ENCODE measurements around the gene NEU4.
"Not testable (repeated sequence)": the region's sequence is repeated elsewhere in the genome, so short reads cannot be mapped to it uniquely, and the experiment has no call there.

The NEU4 gene

GRCh38 chr2:241795021-241795999 lies 13.7 kb upstream of the NEU4 start:
- Histone ChIP-seq H3K27ac (ENCODE audit: low read depth, low read length, severe bottlenecking) (no peak overlapping the region), H3K36me3 (ENCODE audit: control insufficient read depth, insufficient read depth, low read length) (no peaks in the 10 kb centered on the region), H3K4me3 (ENCODE audit: extremely low read depth, insufficient read depth, low read length, poor library complexity, severe bottlenecking) (no peak overlapping the region), H3K4me1 (ENCODE audit: control insufficient read depth, insufficient read depth, low read length, poor library complexity, severe bottlenecking) (no peaks in the 10 kb centered on the region), H3K9me3 (ENCODE audit: control insufficient read depth, low read length) (peaks cover 8% of the 10 kb centered on the region)
- 91 to 93% methylated on average over 27 of the region's 31 CpGs for WGBS, 2 experiments (ENCODE audit: insufficient coverage in 2 of 2)

- Histone ChIP-seq H3K27ac (ENCODE audit: low read depth, low read length, severe bottlenecking) (no peak overlapping the region), H3K9me3 (ENCODE audit: control insufficient read depth, low read length) (peaks cover 1% of the 10 kb centered on the region), H3K4me1 (ENCODE audit: control insufficient read depth, insufficient read depth, low read length, poor library complexity, severe bottlenecking) (no peaks in the 10 kb centered on the region), H3K36me3 (ENCODE audit: control insufficient read depth, insufficient read depth, low read length) (no peaks in the 10 kb centered on the region), H3K4me3 (ENCODE audit: extremely low read depth, insufficient read depth, low read length, poor library complexity, severe bottlenecking) (no peak overlapping the region)
- 96% methylated on average over 12 to 13 of the region's 13 CpGs for WGBS, 2 experiments (ENCODE audit: insufficient coverage in 2 of 2)
Measured at GRCh38 chr2:241796209-241796608, 12.8 kb upstream of the NEU4 start.

GRCh38 chr2:241796610-241797138 lies 12.3 kb upstream of the NEU4 start:
- WGBS, 2 experiments (ENCODE audit: insufficient coverage in 2 of 2), result 93% methylated on average over 6 to 12 of the region's 13 CpGs
- Histone ChIP-seq H3K9me3 (ENCODE audit: control insufficient read depth, low read length) (no peaks in the 10 kb centered on the region), H3K27ac (ENCODE audit: low read depth, low read length, severe bottlenecking) (no peak overlapping the region), H3K4me3 (ENCODE audit: extremely low read depth, insufficient read depth, low read length, poor library complexity, severe bottlenecking) (no peak overlapping the region), H3K36me3 (ENCODE audit: control insufficient read depth, insufficient read depth, low read length) (no peaks in the 10 kb centered on the region), H3K4me1 (ENCODE audit: control insufficient read depth, insufficient read depth, low read length, poor library complexity, severe bottlenecking) (no peaks in the 10 kb centered on the region)

GRCh38 chr2:241797441-241798080 lies 11.4 kb upstream of the NEU4 start:
- no peaks in the 10 kb centered on the region for H3K9me3 ChIP-seq (ENCODE audit: control insufficient read depth, low read length)
- no peaks in the 10 kb centered on the region for H3K36me3 ChIP-seq (ENCODE audit: control insufficient read depth, insufficient read depth, low read length)
- no peak overlapping the region for H3K4me3 ChIP-seq (ENCODE audit: extremely low read depth, insufficient read depth, low read length, poor library complexity, severe bottlenecking)
- no peak overlapping the region for H3K27ac ChIP-seq (ENCODE audit: low read depth, low read length, severe bottlenecking)
- no peaks in the 10 kb centered on the region for H3K4me1 ChIP-seq (ENCODE audit: control insufficient read depth, insufficient read depth, low read length, poor library complexity, severe bottlenecking)
- 85 to 89% methylated on average over 16 to 18 of the region's 19 CpGs for WGBS, 2 experiments (ENCODE audit: insufficient coverage in 2 of 2)

- H3K4me3 ChIP-seq (ENCODE audit: extremely low read depth, insufficient read depth, low read length, poor library complexity, severe bottlenecking), result no peak overlapping the region
- H3K9me3 ChIP-seq (ENCODE audit: control insufficient read depth, low read length), result no peaks in the 10 kb centered on the region
- no peak overlapping the region for H3K27ac ChIP-seq (ENCODE audit: low read depth, low read length, severe bottlenecking)
- 91 to 92% methylated on average over 9 of the region's 14 CpGs for WGBS, 2 experiments (ENCODE audit: insufficient coverage in 2 of 2)
- H3K36me3 ChIP-seq (ENCODE audit: control insufficient read depth, insufficient read depth, low read length), result no peaks in the 10 kb centered on the region
- H3K4me1 ChIP-seq (ENCODE audit: control insufficient read depth, insufficient read depth, low read length, poor library complexity, severe bottlenecking), result no peaks in the 10 kb centered on the region
Measured at GRCh38 chr2:241798081-241798630, 10.8 kb upstream of the NEU4 start.

GRCh38 chr2:241798631-241799521 lies 10.1 kb upstream of the NEU4 start:
- no peaks in the 10 kb centered on the region for H3K9me3 ChIP-seq (ENCODE audit: control insufficient read depth, low read length)
- H3K36me3 ChIP-seq (ENCODE audit: control insufficient read depth, insufficient read depth, low read length), result no peaks in the 10 kb centered on the region
- 92 to 97% methylated on average over 12 of the region's 21 CpGs for WGBS, 2 experiments (ENCODE audit: insufficient coverage in 2 of 2)
- H3K4me1 ChIP-seq (ENCODE audit: control insufficient read depth, insufficient read depth, low read length, poor library complexity, severe bottlenecking), result no peaks in the 10 kb centered on the region
- no peak overlapping the region for H3K4me3 ChIP-seq (ENCODE audit: extremely low read depth, insufficient read depth, low read length, poor library complexity, severe bottlenecking)
- H3K27ac ChIP-seq (ENCODE audit: low read depth, low read length, severe bottlenecking), result no peak overlapping the region

DNA sequence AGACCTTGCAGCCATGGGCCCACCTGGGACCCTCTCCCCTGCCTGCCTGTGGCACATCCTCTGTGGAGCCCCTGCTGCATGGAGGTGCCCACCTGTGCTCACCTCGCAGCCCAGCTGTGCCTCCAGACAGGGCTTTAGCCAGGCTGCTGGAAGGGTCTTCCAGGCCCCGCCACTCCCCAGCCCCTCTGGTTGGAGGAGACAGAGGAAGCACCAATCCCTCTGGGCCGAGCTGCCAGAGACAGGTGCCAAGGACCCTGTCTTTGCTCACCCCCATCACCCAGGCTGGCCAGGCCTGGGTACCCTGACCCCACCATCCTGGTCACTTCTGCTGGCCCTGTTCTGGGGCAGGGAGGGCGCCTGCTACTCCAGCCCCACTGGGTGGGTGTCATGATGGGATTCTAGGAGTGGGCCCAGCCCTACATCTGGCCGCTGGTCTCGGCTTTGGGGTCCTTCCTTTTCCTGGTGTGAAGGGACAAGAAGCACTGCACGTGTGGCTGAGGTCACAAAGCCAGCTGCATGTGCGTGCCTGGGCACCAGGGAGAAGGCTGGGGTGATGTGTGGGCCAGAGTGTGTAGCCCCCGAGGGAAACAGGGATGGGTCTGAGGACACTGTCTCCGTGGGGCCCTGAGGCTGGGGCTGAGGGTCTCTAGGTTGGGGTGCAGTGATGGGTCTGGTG lies 9.3 kb upstream of the NEU4 start:
- Histone ChIP-seq H3K36me3 (ENCODE audit: control insufficient read depth, insufficient read depth, low read length) (no peaks in the 10 kb centered on the region), H3K9me3 (ENCODE audit: control insufficient read depth, low read length) (no peaks in the 10 kb centered on the region), H3K27ac (ENCODE audit: low read depth, low read length, severe bottlenecking) (no peak overlapping the region), H3K4me3 (ENCODE audit: extremely low read depth, insufficient read depth, low read length, poor library complexity, severe bottlenecking) (no peak overlapping the region), H3K4me1 (ENCODE audit: control insufficient read depth, insufficient read depth, low read length, poor library complexity, severe bottlenecking) (peaks cover 6% of the 10 kb centered on the region)
- WGBS, 2 experiments (ENCODE audit: insufficient coverage in 2 of 2), result 89% methylated on average over 5 to 8 of the region's 10 CpGs

DNA sequence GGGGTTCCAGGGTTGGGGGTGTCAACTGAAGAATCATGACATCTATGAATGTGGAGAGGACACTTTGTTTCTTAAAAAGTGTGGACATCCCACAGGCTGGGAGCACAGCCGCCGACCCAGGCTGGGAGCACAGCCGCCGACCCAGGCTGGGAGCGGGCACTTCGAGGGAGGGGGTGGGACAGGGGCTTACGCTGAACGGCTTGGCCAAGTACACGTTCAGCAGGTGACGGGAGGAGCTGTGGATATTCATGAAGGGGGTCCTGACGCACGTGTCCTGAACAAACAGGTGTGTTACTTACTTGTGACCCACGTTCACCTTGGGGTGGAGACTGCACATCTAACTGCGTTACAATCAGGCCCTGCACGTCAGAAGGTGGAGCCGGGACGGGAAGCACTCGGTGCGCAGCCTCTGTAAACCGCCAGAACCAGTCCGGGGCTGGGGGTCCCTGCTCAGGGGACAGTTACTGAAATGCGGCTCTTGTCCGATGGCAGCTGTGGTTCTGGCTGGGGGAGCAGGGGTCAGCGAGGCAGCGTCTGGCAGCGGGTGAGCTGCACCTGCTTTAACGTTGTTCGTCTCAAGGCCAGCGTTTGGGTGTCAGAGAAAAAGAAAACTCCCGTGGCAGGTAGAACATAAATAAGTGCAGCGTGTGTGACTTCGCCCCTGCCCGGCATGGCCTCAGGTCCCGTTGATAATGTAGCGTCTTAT lies 8.6 kb upstream of the NEU4 start:
- WGBS, 2 experiments (ENCODE audit: insufficient coverage in 2 of 2), result 91 to 97% methylated on average over 29 to 35 of the region's 35 CpGs
- not testable (repeated sequence) for H3K36me3 ChIP-seq (ENCODE audit: control insufficient read depth, insufficient read depth, low read length); H3K4me1 ChIP-seq (ENCODE audit: control insufficient read depth, insufficient read depth, low read length, poor library complexity, severe bottlenecking); H3K9me3 ChIP-seq (ENCODE audit: control insufficient read depth, low read length); H3K27ac ChIP-seq (ENCODE audit: low read depth, low read length, severe bottlenecking); H3K4me3 ChIP-seq (ENCODE audit: extremely low read depth, insufficient read depth, low read length, poor library complexity, severe bottlenecking)

DNA sequence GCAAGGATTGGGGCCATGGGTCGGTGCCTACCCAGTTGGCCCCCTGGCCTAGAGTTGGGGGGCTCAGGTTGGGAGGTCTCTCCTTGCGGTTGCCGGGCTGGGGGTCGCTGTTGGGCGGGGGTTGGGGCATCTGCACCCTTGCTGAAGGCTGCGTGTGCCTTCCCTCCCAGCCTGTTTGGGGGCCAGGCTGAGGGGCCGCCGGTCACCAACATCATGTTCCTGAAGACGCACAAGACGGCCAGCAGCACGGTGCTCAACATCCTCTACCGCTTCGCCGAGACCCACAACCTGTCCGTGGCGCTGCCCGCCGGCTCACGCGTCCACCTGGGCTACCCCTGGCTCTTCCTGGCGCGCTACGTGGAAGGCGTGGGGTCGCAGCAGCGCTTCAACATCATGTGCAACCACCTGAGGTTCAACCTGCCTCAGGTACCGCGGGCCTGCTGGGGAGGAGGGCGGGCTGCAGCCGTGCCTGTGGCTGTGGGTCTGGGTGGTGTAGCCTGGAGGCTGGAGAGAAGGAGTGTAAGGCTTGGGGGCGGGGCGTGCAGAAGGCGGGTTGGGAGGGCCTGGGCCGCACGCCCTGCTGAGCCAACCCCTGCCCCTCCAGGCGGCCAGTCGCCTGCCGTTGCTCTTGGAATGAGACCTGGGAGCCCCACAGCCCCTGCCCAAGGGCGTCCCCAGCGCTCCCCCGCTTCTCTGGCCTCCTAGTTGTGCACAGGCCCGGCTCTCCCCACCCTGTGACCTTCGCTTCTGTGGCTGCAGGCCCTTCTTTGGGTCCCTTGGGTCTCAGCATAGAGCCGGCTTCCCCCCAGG lies 7.2 kb upstream of the NEU4 start:
- Histone ChIP-seq H3K4me3 (ENCODE audit: extremely low read depth, insufficient read depth, low read length, poor library complexity, severe bottlenecking) (no peak overlapping the region), H3K4me1 (ENCODE audit: control insufficient read depth, insufficient read depth, low read length, poor library complexity, severe bottlenecking) (peaks cover 8% of the 10 kb centered on the region), H3K36me3 (ENCODE audit: control insufficient read depth, insufficient read depth, low read length) (no peaks in the 10 kb centered on the region), H3K27ac (ENCODE audit: low read depth, low read length, severe bottlenecking) (no peak overlapping the region), H3K9me3 (ENCODE audit: control insufficient read depth, low read length) (no peaks in the 10 kb centered on the region)
- WGBS, 2 experiments (ENCODE audit: insufficient coverage in 2 of 2), result 78 to 84% methylated on average over 31 to 41 of the region's 44 CpGs
